H1 (cell line): ENCODE data around the gene LLGL1. TPM values are rescaled to one million over a fixed set of nuclear protein-coding genes. Genes with fewer than 3 reads are reported as not detected.

Source experiments
- CTCF ChIA-PET: fragments of 300-600 bp; sonication (Branson Sonifier 250); formaldehyde crosslinking; loops from one replicate; lab custom pipeline; 2021; ENCODE audit not compliant: partially characterized antibody; lab: Charles Lee
- POLR2A ChIA-PET: fragments of 300-600 bp; sonication (Branson Sonifier 250); formaldehyde crosslinking; loops from one replicate; lab custom pipeline; 2021; ENCODE audit warnings: inconsistent platforms; ENCODE audit not compliant: partially characterized antibody; lab: Charles Lee
- DNase-seq, 2 experiments: peaks; one replicate each; pipeline versions ENCODE4 v3.0.0 to v3.0.0-alpha.2; 2010 to 2022; ENCODE audit warnings: low spot score in 2 of 2, low read depth in 1 of 2, mixed read lengths in 1 of 2
- FAIRE-seq: peaks from 2 replicates; lab custom pipeline; 2011; peaks lifted over from hg19 to GRCh38; lab: Jason Lieb, UNC
- H2AFZ ChIP-seq: 2 replicates; pipeline ENCODE4 v1.8.1; 2012; ENCODE audit warnings: low read length, inconsistent platforms
- H2AK5ac ChIP-seq: 2 replicates; pipeline ENCODE4 v1.6.1; 2013; ENCODE audit warnings: low read depth, low read length
- H2BK120ac ChIP-seq: replicated peaks from 2 replicates; pipeline ENCODE3; 2013; ENCODE audit warnings: low read depth, low read length, inconsistent platforms
- H2BK12ac ChIP-seq: 2 replicates; pipeline ENCODE4 v1.6.1; 2013; ENCODE audit warnings: low read depth, low read length
- H2BK15ac ChIP-seq: 2 replicates; pipeline ENCODE4 v1.6.1; 2013; ENCODE audit warnings: low read length
- H2BK20ac ChIP-seq: 2 replicates; pipeline ENCODE4 v1.6.1; 2013; ENCODE audit warnings: low read length
- H2BK5ac ChIP-seq: 2 replicates; pipeline ENCODE4 v1.6.1; 2013; ENCODE audit warnings: low read depth, low read length
- H3K14ac ChIP-seq: 2 replicates; pipeline ENCODE4 v1.6.1; 2013; ENCODE audit warnings: inconsistent platforms; ENCODE audit not compliant: insufficient read length
- H3K18ac ChIP-seq: 2 replicates; pipeline ENCODE4 v1.6.1; 2013; ENCODE audit warnings: low read length; ENCODE audit errors: extremely low read depth
- H3K23ac ChIP-seq: 2 replicates; pipeline ENCODE4 v1.6.1; 2013; ENCODE audit warnings: inconsistent platforms; ENCODE audit not compliant: insufficient read length
- H3K23me2 ChIP-seq: 2 replicates; pipeline ENCODE4 v1.6.1; 2013; ENCODE audit warnings: low read depth, low read length
- H3K27ac ChIP-seq: 2 replicates; pipeline ENCODE4 v1.6.1; 2011; ENCODE audit warnings: low read depth, low read length, inconsistent platforms
- H3K27me3 ChIP-seq, 4 experiments: replicated peaks in 1 of 4; 1 replicate in 1 of 4; 2 replicates in 3 of 4; pipeline versions ENCODE4 v1.6.1 to v1.8.1; 2011 to 2013; ENCODE audit warnings: low read length in 3 of 4, mild to moderate bottlenecking in 3 of 4, inconsistent platforms in 2 of 4, mixed read lengths in 2 of 4, moderate library complexity in 1 of 4; ENCODE audit not compliant: control insufficient read depth in 3 of 4, insufficient read depth in 3 of 4; ENCODE audit errors: extremely low read depth in 1 of 4
- H3K36me3 ChIP-seq, 4 experiments: 2 replicates each; pipeline versions ENCODE4 v1.6.1 to v1.8.1; 2011 to 2013; ENCODE audit warnings: mild to moderate bottlenecking in 4 of 4, low read length in 3 of 4, moderate library complexity in 2 of 4, control low read depth in 1 of 4, inconsistent platforms in 1 of 4; ENCODE audit not compliant: insufficient read depth in 4 of 4, control insufficient read depth in 2 of 4
- H3K4ac ChIP-seq: replicated peaks from 2 replicates; pipeline ENCODE3; 2013; ENCODE audit warnings: low read length, low read depth, mixed read lengths, inconsistent platforms; ENCODE audit not compliant: insufficient read length
- H3K4me1 ChIP-seq, 4 experiments: replicated peaks in 1 of 4; 1 replicate in 1 of 4; 2 replicates in 3 of 4; pipeline versions ENCODE4 v1.6.1 to v1.8.1; 2011 to 2013; ENCODE audit warnings: low read length in 3 of 4, inconsistent platforms in 2 of 4, mixed read lengths in 1 of 4; ENCODE audit not compliant: insufficient read depth in 4 of 4, control insufficient read depth in 3 of 4
- H3K4me2 ChIP-seq, 2 experiments: 2 replicates each; pipeline versions ENCODE4 v1.6.1 to v1.8.1; 2011 to 2013; ENCODE audit warnings: low read depth in 2 of 2, low read length in 2 of 2, control low read depth in 1 of 2, inconsistent platforms in 1 of 2, mild to moderate bottlenecking in 1 of 2; ENCODE audit not compliant: insufficient read depth in 1 of 2
- H3K4me3 ChIP-seq, 4 experiments: fragments of 200-600, 300-600 bp in 1 of 4; sonication (generic), shearing (Covaris generic), sonication (Bioruptor Twin) in 1 of 4; 2 replicates each; pipeline versions ENCODE4 v1.5.1 to v1.8.1; 2011 to 2016; ENCODE audit warnings: low read length in 4 of 4, low read depth in 3 of 4, control low read depth in 2 of 4, inconsistent platforms in 2 of 4, mild to moderate bottlenecking in 2 of 4, mixed read lengths in 1 of 4, moderate library complexity in 1 of 4; ENCODE audit not compliant: insufficient read depth in 2 of 4; ENCODE audit errors: extremely low read depth in 1 of 4
- H3K56ac ChIP-seq: replicated peaks from 2 replicates; pipeline ENCODE3; 2013; ENCODE audit warnings: low read depth, mild to moderate bottlenecking, mixed read lengths, low read length, inconsistent platforms; ENCODE audit not compliant: insufficient read length
- H3K79me1 ChIP-seq: 2 replicates; pipeline ENCODE4 v1.6.1; 2013; ENCODE audit warnings: low read depth, low read length, control low read depth
- H3K79me2 ChIP-seq, 2 experiments: 2 replicates each; pipeline versions ENCODE4 v1.6.1 to v1.8.1; 2012 to 2013; ENCODE audit warnings: low read length in 2 of 2, mild to moderate bottlenecking in 2 of 2, inconsistent platforms in 1 of 2; ENCODE audit not compliant: insufficient read depth in 2 of 2, control insufficient read depth in 1 of 2
- H3K9ac ChIP-seq, 4 experiments: replicated peaks in 1 of 4; 1 replicate in 1 of 4; 2 replicates in 3 of 4; pipeline versions ENCODE4 v1.6.1 to v1.8.1; 2011 to 2013; ENCODE audit warnings: low read depth in 3 of 4, low read length in 3 of 4, control low read depth in 2 of 4, mild to moderate bottlenecking in 2 of 4, moderate library complexity in 2 of 4, inconsistent platforms in 1 of 4; ENCODE audit errors: extremely low read depth in 1 of 4
- H3K9me3 ChIP-seq, 2 experiments: 2 replicates each; pipeline versions ENCODE4 v1.6.1 to v1.8.1; 2012 to 2013; ENCODE audit warnings: mild to moderate bottlenecking in 2 of 2, moderate library complexity in 2 of 2, control low read depth in 1 of 2, inconsistent platforms in 1 of 2, low read depth in 1 of 2, low read length in 1 of 2, mixed read lengths in 1 of 2; ENCODE audit not compliant: insufficient read depth in 2 of 2
- H4K20me1 ChIP-seq, 2 experiments: replicated peaks in 1 of 2; 2 replicates each; pipeline versions ENCODE3 to v1.8.1; 2011 to 2013; ENCODE audit warnings: inconsistent platforms in 2 of 2, low read length in 2 of 2, mild to moderate bottlenecking in 1 of 2; ENCODE audit not compliant: insufficient read depth in 2 of 2, control insufficient read depth in 1 of 2
- H4K5ac ChIP-seq: 2 replicates; pipeline ENCODE4 v1.6.1; 2013; ENCODE audit warnings: low read length, low read depth, mixed read lengths, inconsistent platforms; ENCODE audit not compliant: insufficient read length
- H4K8ac ChIP-seq: 2 replicates; pipeline ENCODE4 v1.8.0; 2013; ENCODE audit warnings: mild to moderate bottlenecking, moderate library complexity, low read length, inconsistent platforms; ENCODE audit not compliant: insufficient read depth; ENCODE audit errors: extremely low read depth
- H4K91ac ChIP-seq: replicated peaks from 2 replicates; pipeline ENCODE3; 2013; ENCODE audit warnings: low read length, mixed read lengths, inconsistent platforms; ENCODE audit not compliant: insufficient read length
- ATF2 ChIP-seq: IDR thresholded peaks from 2 replicates; pipeline ENCODE4 v1.6.1; 2012; ENCODE audit warnings: low read length, inconsistent platforms
- BCL11A ChIP-seq, 2 experiments: IDR thresholded peaks; one replicate each; pipeline ENCODE4 v1.6.1; 2011; ENCODE audit warnings: low read depth in 2 of 2, low read length in 2 of 2, mild to moderate bottlenecking in 2 of 2
- NANOG ChIP-seq: IDR thresholded peaks from 2 replicates; pipeline ENCODE4 v1.6.1; 2011; ENCODE audit warnings: low read length, low read depth, mild to moderate bottlenecking, inconsistent platforms; ENCODE audit not compliant: insufficient read depth, poor library complexity, severe bottlenecking
- POU5F1 ChIP-seq: IDR thresholded peaks from 2 replicates; pipeline ENCODE4 v1.6.1; 2011; ENCODE audit warnings: low read depth, mild to moderate bottlenecking, low read length, moderate library complexity
- SAP30 ChIP-seq: fragments of 300-600 bp; sonication (generic); IDR thresholded peaks from 2 replicates; pipeline ENCODE4 v1.7.1; 2012; ENCODE audit warnings: low read length, moderate library complexity, mild to moderate bottlenecking, inconsistent platforms; ENCODE audit not compliant: insufficient read depth, insufficient replicate concordance
- WGBS, 2 experiments: shearing (Covaris generic) in 1 of 2; methylation state at CpG; one replicate each; pipeline versions ENCODE4 v1.1.6 to v1.1.7; 2013 to 2015; ENCODE audit warnings: low lambda C conversion rate in 2 of 2, mixed read lengths in 2 of 2, inconsistent platforms in 1 of 2, low coverage in 1 of 2, missing lambda C conversion rate in 1 of 2; ENCODE audit not compliant: insufficient replicate concordance in 2 of 2, insufficient coverage in 1 of 2, insufficient read length in 1 of 2; ENCODE audit errors: extremely low coverage in 1 of 2, missing lambda C conversion rate in 1 of 2; 5-methylcytosine and 5-hydroxymethylcytosine counted together
- polyA plus RNA-seq, 7 experiments: library from polyadenylated mRNA; depleted of rRNA in 3 of 7; stranded (reverse) in 5 of 7; unstranded in 2 of 7; fragments of >200 nt in 5 of 7; fragments of 200-250 nt in 2 of 7; gene quantifications; 1 replicate in 5 of 7; 2 replicates in 1 of 7; 4 replicates in 1 of 7; pipeline versions ENCODE4 v1.2.1 to v1.2.3, GENCODE V29; 2011 to 2013; ENCODE audit warnings: missing spikeins in 2 of 7, mixed read lengths in 2 of 7
- total RNA-seq: library from RNA; stranded (reverse); fragmentation: NEBNext Ultra II Directional; extraction: Animal tissue kit (Norgen Biotek cat#: 25700); gene quantifications from 2 replicates; pipeline ENCODE4 v1.2.1, GENCODE V29; 2021

LLGL1 gene
- total and polyA plus RNA-seq, 2 of the 8 experiments (the other 6 are each of a cell fraction or from before 2014, with no cell fraction given): 71.3 to 107 TPM

GRCh38 chr17:18208092-18208491 is 17.3 kb upstream of the LLGL1 start:
- H3K4me1 ChIP-seq: peaks cover 0 to 4% (median 2%) of the 10 kb centered on the region in 4 experiments; a peak in 4 of 7 replicates
- FAIRE-seq (no peak), DNase-seq (no peak)
- H3K27ac ChIP-seq: no peak overlapping the region
- no peak overlapping the region for H2BK15ac ChIP-seq
- no peak overlapping the region for H2BK12ac ChIP-seq
- no peaks in the 10 kb centered on the region for H3K9me3 ChIP-seq
- no peak overlapping the region for H2BK5ac ChIP-seq
- peaks cover 9 to 14% of the 10 kb centered on the region in 2 experiments for H4K20me1 ChIP-seq
- no peak overlapping the region for H4K8ac ChIP-seq
- H3K56ac ChIP-seq: no peak overlapping the region
- H2BK20ac ChIP-seq: no peak overlapping the region
- POLR2A ChIA-PET: no interaction called here
- H3K4ac ChIP-seq: no peak overlapping the region
- H3K9ac ChIP-seq: no peak overlapping the region
- no peaks in the 10 kb centered on the region for H3K27me3 ChIP-seq
- peaks cover 14% of the 10 kb centered on the region for H3K79me1 ChIP-seq
- 94% methylated on average over 19 of the region's 19 CpGs; no CpG with 5 or more reads in 1 of the 2 experiments for WGBS, 2 experiments
- H3K4me3 ChIP-seq: no peak overlapping the region
- H3K18ac ChIP-seq: no peak overlapping the region
- no peak overlapping the region for H4K5ac ChIP-seq
- peaks cover 0 to 18% of the 10 kb centered on the region in 2 experiments; a peak in 1 of 4 replicates for H3K79me2 ChIP-seq
- no peak overlapping the region for H3K23ac ChIP-seq
- CTCF ChIA-PET: interaction anchor here (0.6 to 2.2 kb wide), 7 partner anchors 9 to 113 kb away, joined by 3 to 8 read pairs (median 5); no protein-coding TSS in a partner anchor
- H3K4me2 ChIP-seq: no peak overlapping the region
- no peak for TF ChIP-seq ATF2
- no peak for TF ChIP-seq POU5F1
- no peak for TF ChIP-seq NANOG
- TF ChIP-seq SAP30: no peak
- TF ChIP-seq BCL11A (IDR thresholded peaks at IDR 0.05; ENCODE audit: low read depth in 2 of 2, low read length in 2 of 2): no peak
- no peak overlapping the region for H2AFZ ChIP-seq
- H3K36me3 ChIP-seq: peaks cover 6 to 43% (median 19%) of the 10 kb centered on the region in 4 experiments; a peak in 6 of 8 replicates
- H2AK5ac ChIP-seq: no peak overlapping the region
- H3K14ac ChIP-seq: no peak overlapping the region
- no peaks in the 10 kb centered on the region for H3K23me2 ChIP-seq
- no peak overlapping the region for H2BK120ac ChIP-seq
- no peak overlapping the region for H4K91ac ChIP-seq
